ENCODE measurements around the gene NECTIN1. TPM values are rescaled to one million over a fixed set of nuclear protein-coding genes. Genes with fewer than 3 reads are reported as not detected.

NECTIN1 gene
- total and polyA plus RNA-seq, 2 of the 4 experiments (the other 2 are of a cell fraction): 2.3 to 4.2 TPM

DNA sequence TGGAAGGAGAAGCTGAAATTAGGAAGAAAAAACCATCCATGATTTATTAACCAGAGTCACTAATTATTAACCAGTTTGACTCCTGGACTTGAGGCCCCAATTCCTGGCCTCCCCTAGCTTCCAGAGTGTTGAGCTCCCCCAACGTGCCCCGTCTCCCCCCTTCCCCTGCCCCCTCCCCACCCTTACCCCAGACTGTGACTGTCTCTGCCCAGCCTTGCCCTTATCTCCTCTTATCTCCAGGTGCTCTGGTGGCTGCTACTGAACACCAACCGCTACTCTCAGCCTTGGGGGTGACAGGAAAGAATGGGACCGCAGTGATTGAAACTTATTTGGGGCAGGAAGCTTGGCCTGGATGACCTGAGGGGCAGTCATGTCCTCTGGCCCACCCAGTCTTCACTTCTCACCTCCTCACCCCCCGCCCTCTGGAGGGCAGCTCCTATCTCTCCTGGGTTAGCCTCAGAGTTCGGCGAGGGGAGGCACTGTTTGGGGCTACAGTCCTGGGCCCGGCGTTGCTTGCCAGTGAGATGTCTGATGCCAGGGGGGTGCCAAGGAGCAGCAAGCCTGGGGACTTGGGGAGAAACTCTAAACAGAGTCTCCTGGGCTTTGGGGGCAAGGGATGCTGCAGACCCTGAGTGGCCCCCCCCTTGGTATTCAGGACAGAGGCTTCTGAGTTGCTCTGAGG is 15.5 kb downstream of the NECTIN1 start:
- no peak overlapping the region for H2AK9ac ChIP-seq (replicated peaks; ENCODE audit: low read depth, low read length, poor library complexity)
- H3K36me3 ChIP-seq (ENCODE audit: control insufficient read depth, insufficient read depth, low read length): no peaks in the 10 kb centered on the region
- no peak overlapping the region for H3K9ac ChIP-seq (ENCODE audit: low read depth, low read length)
- H3K4me2 ChIP-seq (ENCODE audit: low read depth, low read length): no peak overlapping the region
- no peak overlapping the region for H2BK120ac ChIP-seq (ENCODE audit: low read depth, low read length)
- no peak overlapping the region for H2BK15ac ChIP-seq (ENCODE audit: low read depth, low read length)
- H3K79me1 ChIP-seq (ENCODE audit: low read depth in 1 of 2, low read length in 2 of 2): no peaks in the 10 kb centered on the region
- intact Hi-C loops (cut with micrococcal nuclease) (no loop called here), dilution Hi-C loops (cut with HindIII; ENCODE audit: low sequenced_read_pairs, unreplicated experiment) (no loop called here), in situ Hi-C loops (cut with MboI; ENCODE audit: low sequenced_read_pairs) (no loop called here)
- no peak for DNase-seq
- no peak for ATAC-seq (ENCODE audit: low read depth)
- WGBS, 2 experiments (ENCODE audit: extremely low coverage in 2 of 2, insufficient read length in 1 of 2): 53% methylated on average over 4 of the region's 9 CpGs; no CpG with 5 or more reads in 1 of the 2 experiments
- no peak overlapping the region for H3K4ac ChIP-seq (ENCODE audit: low read depth, low read length)
- no peak overlapping the region for H2AFZ ChIP-seq (replicated peaks; ENCODE audit: low read length, poor library complexity)
- H4K20me1 ChIP-seq (ENCODE audit: insufficient read depth, low read length): no peaks in the 10 kb centered on the region
- H3K14ac ChIP-seq (replicated peaks; ENCODE audit: low read depth, low read length): no peak overlapping the region
- H2AK5ac ChIP-seq (ENCODE audit: low read depth, low read length): no peak overlapping the region
- H3K23ac ChIP-seq (ENCODE audit: low read depth, low read length): no peak overlapping the region
- TF ChIP-seq, protein P1, sequence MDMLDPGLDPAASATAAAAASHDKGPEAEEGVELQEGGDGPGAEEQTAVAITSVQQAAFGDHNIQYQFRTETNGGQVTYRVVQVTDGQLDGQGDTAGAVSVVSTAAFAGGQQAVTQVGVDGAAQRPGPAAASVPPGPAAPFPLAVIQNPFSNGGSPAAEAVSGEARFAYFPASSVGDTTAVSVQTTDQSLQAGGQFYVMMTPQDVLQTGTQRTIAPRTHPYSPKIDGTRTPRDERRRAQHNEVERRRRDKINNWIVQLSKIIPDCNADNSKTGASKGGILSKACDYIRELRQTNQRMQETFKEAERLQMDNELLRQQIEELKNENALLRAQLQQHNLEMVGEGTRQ (IDR thresholded peaks at IDR 0.05; ENCODE audit: low read depth, low read length): no peak
- TF ChIP-seq RCOR1 (IDR thresholded peaks at IDR 0.05; ENCODE audit: insufficient replicate concordance, low read length) (no peak), FOS (IDR thresholded peaks at IDR 0.05; ENCODE audit: low read depth, low read length) (no peak), SMC3 (IDR thresholded peaks at IDR 0.05; ENCODE audit: low read depth, low read length) (no peak), NFE2L2 (IDR thresholded peaks at IDR 0.05; ENCODE audit: low read depth, low read length) (no peak), BHLHE40 (IDR thresholded peaks at IDR 0.05; ENCODE audit: low read depth, low read length) (no peak), POLR2A (IDR thresholded peaks at IDR 0.05; ENCODE audit: low read depth, low read length) (no peak), CHD1 (IDR thresholded peaks at IDR 0.05; ENCODE audit: low read depth, low read length) (no peak), CEBPB (IDR thresholded peaks at IDR 0.05; ENCODE audit: low read depth, low read length) (no peak), RFX5 (IDR thresholded peaks at IDR 0.05; ENCODE audit: low read depth, low read length) (no peak)
- TF ChIP-seq, protein P2, sequence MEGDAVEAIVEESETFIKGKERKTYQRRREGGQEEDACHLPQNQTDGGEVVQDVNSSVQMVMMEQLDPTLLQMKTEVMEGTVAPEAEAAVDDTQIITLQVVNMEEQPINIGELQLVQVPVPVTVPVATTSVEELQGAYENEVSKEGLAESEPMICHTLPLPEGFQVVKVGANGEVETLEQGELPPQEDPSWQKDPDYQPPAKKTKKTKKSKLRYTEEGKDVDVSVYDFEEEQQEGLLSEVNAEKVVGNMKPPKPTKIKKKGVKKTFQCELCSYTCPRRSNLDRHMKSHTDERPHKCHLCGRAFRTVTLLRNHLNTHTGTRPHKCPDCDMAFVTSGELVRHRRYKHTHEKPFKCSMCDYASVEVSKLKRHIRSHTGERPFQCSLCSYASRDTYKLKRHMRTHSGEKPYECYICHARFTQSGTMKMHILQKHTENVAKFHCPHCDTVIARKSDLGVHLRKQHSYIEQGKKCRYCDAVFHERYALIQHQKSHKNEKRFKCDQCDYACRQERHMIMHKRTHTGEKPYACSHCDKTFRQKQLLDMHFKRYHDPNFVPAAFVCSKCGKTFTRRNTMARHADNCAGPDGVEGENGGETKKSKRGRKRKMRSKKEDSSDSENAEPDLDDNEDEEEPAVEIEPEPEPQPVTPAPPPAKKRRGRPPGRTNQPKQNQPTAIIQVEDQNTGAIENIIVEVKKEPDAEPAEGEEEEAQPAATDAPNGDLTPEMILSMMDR (conservative IDR thresholded peaks at IDR 0.05; ENCODE audit: low read depth, low read length): no peak
- no peak overlapping the region for H3K4me3 ChIP-seq (ENCODE audit: insufficient read depth, low read depth, low read length)
- no TSS peak for BruUV-seq (replicated peaks)
- ChIA-PET POLR2A (ENCODE audit: unreplicated experiment) (no interaction called here), CTCF (no interaction called here)
- H3K56ac ChIP-seq (ENCODE audit: extremely low read depth, insufficient read depth, low read length): no peak overlapping the region
- H3K27me3 ChIP-seq (ENCODE audit: control insufficient read depth, insufficient read depth, low read length): peaks cover 2% of the 10 kb centered on the region; the same call in 1 of the 2 replicates
- no peak overlapping the region for H2BK5ac ChIP-seq (ENCODE audit: low read depth, low read length, poor library complexity, severe bottlenecking)
- H4K8ac ChIP-seq (ENCODE audit: low read depth in 2 of 2, low read length in 2 of 2): no peak overlapping the region
- H3K18ac ChIP-seq (ENCODE audit: low read depth, low read length): no peak overlapping the region
- H2BK20ac ChIP-seq (ENCODE audit: low read depth, low read length): no peak overlapping the region
- H3K27ac ChIP-seq (ENCODE audit: insufficient read depth, low read length): no peak overlapping the region
- H4K91ac ChIP-seq (ENCODE audit: insufficient read depth, low read depth, low read length): no peak overlapping the region
- H3K4me1 ChIP-seq (ENCODE audit: control insufficient read depth, insufficient read depth, low read length): no peaks in the 10 kb centered on the region
- no peaks in the 10 kb centered on the region for H3K9me3 ChIP-seq (ENCODE audit: control insufficient read depth, insufficient read depth, low read length)
- H4K5ac ChIP-seq (ENCODE audit: low read depth, low read length): no peak overlapping the region
- H3K9me1 ChIP-seq (ENCODE audit: insufficient read depth, low read length): no peaks in the 10 kb centered on the region

Data from IMR-90 (cell line).